HG03558 (cell line): ENCODE results near the gene ZNF324B.
"Not testable (repeated sequence)": the region's sequence is repeated elsewhere in the genome, so short reads cannot be mapped to it uniquely, and the experiment has no call there.

Experiments used
- ATAC-seq: cut with Tn5 transposase; IDR thresholded peaks from one replicate; pipeline ENCODE4 v1.9.1; 2021; ENCODE audit warnings: moderate number of reproducible peaks; ENCODE audit not compliant: unreplicated experiment; ENCODE audit errors: extremely low read depth

ZNF324B gene

GRCh38 chr19:58450856-58451357 lies 515 bp upstream of the ZNF324B start:
- no peak for ATAC-seq

GRCh38 chr19:58453743-58454142 lies 2.3 kb downstream of the ZNF324B start:
- ATAC-seq, result no peak

- ATAC-seq, result no peak
These were observed 3.9 kb downstream of the ZNF324B start for GRCh38 chr19:58455306-58455705.

- ATAC-seq, result no peak
These were observed 4.7 kb downstream of the ZNF324B start for GRCh38 chr19:58456111-58456510.

- no peak for ATAC-seq
These were observed 8.6 kb downstream of the ZNF324B start for GRCh38 chr19:58460039-58460438.

GRCh38 chr19:58466089-58466759 lies 14.8 kb downstream of the ZNF324B start:
- no peak for ATAC-seq

- ATAC-seq, result peak; percentile 81
These were observed 15.6 kb downstream of the ZNF324B start, which contains the start of gene ZNF324 for GRCh38 chr19:58466760-58467589. ZNF324 (plus strand) TSS chr19:58467080; CDS start chr19:58469186, 2,106 bp downstream.

GRCh38 chr19:58468216-58468839 lies 16.9 kb downstream of the ZNF324B start:
- ATAC-seq, result no peak

GRCh38 chr19:58469241-58470013 lies 18.0 kb downstream of the ZNF324B start:
- no peak for ATAC-seq

GRCh38 chr19:58470837-58471543 lies 19.6 kb downstream of the ZNF324B start:
- not testable (repeated sequence) for ATAC-seq

GRCh38 chr19:58471736-58472135 lies 20.3 kb downstream of the ZNF324B start:
- no peak for ATAC-seq

- ATAC-seq, result no peak
These were observed 22.4 kb downstream of the ZNF324B start for GRCh38 chr19:58473775-58474174.

GRCh38 chr19:58474291-58474996 lies 23.0 kb downstream of the ZNF324B start:
- ATAC-seq, result no peak

- ATAC-seq, result peak; percentile 6
These were observed 23.7 kb downstream of the ZNF324B start for GRCh38 chr19:58474997-58475713.

GRCh38 chr19:58475714-58476497 lies 24.5 kb downstream of the ZNF324B start, which contains the start of gene ZNF446:
ZNF446 (plus strand) TSS chr19:58476352; CDS start chr19:58477219, 867 bp downstream.
- peak; percentile 56 for ATAC-seq

- ATAC-seq, result no peak
These were observed 25.1 kb downstream of the ZNF324B start for GRCh38 chr19:58476498-58477015.

- ATAC-seq, result no peak
These were observed 25.7 kb downstream of the ZNF324B start for GRCh38 chr19:58477130-58477529.
